ENCODE data around the gene FAAH. TPM values are rescaled to one million over a fixed set of nuclear protein-coding genes. Genes with fewer than 3 reads are reported as not detected.
A peak's percentile ranks its signal among the peaks of the same experiment; 100 is the strongest.

FAAH gene
- total RNA-seq, 2 experiments from 2014 or later: 3.6 to 3.9 TPM

- Mint-ChIP-seq H3K36me3 (ENCODE audit: low read depth) (no peaks in the 10 kb centered on the region), H3K27me3 (ENCODE audit: low read depth) (no peaks in the 10 kb centered on the region), H3K27ac (no peak overlapping the region), H3K4me1 (ENCODE audit: low read depth) (peaks cover 2% of the 10 kb centered on the region), H3K4me3 (no peak overlapping the region), H3K9me3 (ENCODE audit: insufficient read depth) (no peaks in the 10 kb centered on the region)
- ATAC-seq (no peak), DNase-seq (peak; percentile 24)
- ChIA-PET CTCF (interaction anchor here (1.0 to 1.3 kb wide), 2 partner anchors 27 to 117 kb away, joined by 3 to 4 read pairs; no protein-coding TSS in a partner anchor), POLR2A (no interaction called here)
Observed at GRCh38 chr1:46411601-46412341, 17.7 kb downstream of the FAAH start.

GRCh38 chr1:46412893-46413595 lies 18.9 kb downstream of the FAAH start:
- H3K27ac Mint-ChIP-seq: no peak overlapping the region
- no peaks in the 10 kb centered on the region for H3K36me3 Mint-ChIP-seq (ENCODE audit: low read depth)
- H3K4me1 Mint-ChIP-seq (ENCODE audit: low read depth): no peaks in the 10 kb centered on the region
- ATAC-seq (no peak), DNase-seq (no peak)
- H3K9me3 Mint-ChIP-seq (ENCODE audit: insufficient read depth): no peaks in the 10 kb centered on the region
- no peaks in the 10 kb centered on the region for H3K27me3 Mint-ChIP-seq (ENCODE audit: low read depth)
- ChIA-PET CTCF (interaction anchor here (2.1 kb wide), 1 partner anchor 29 kb away, joined by 6 read pairs; no protein-coding TSS in a partner anchor), POLR2A (no interaction called here)
- H3K4me3 Mint-ChIP-seq: no peak overlapping the region

GRCh38 chr1:46413596-46413985 lies 19.5 kb downstream of the FAAH start:
- peak; percentile 66 for ATAC-seq
- Mint-ChIP-seq H3K36me3 (ENCODE audit: low read depth) (no peaks in the 10 kb centered on the region), H3K4me1 (ENCODE audit: low read depth) (no peaks in the 10 kb centered on the region), H3K4me3 (no peak overlapping the region), H3K27ac (no peak overlapping the region), H3K27me3 (ENCODE audit: low read depth) (no peaks in the 10 kb centered on the region), H3K9me3 (ENCODE audit: insufficient read depth) (no peaks in the 10 kb centered on the region)
- POLR2A ChIA-PET: no interaction called here
- CTCF ChIA-PET: interaction anchor here (1.0 to 2.1 kb wide), 2 partner anchors 28 to 113 kb away, joined by 3 to 6 read pairs; no protein-coding TSS in a partner anchor
- DNase-seq: peak; percentile 45

- DNase-seq (no peak), ATAC-seq (no peak)
- CTCF ChIA-PET: no interaction called here
- Mint-ChIP-seq H3K4me1 (ENCODE audit: low read depth) (no peaks in the 10 kb centered on the region), H3K27ac (no peak overlapping the region), H3K4me3 (no peak overlapping the region), H3K27me3 (ENCODE audit: low read depth) (peaks cover 2% of the 10 kb centered on the region), H3K9me3 (ENCODE audit: insufficient read depth) (no peaks in the 10 kb centered on the region), H3K36me3 (ENCODE audit: low read depth) (no peaks in the 10 kb centered on the region)
- POLR2A ChIA-PET: no interaction called here
Observed at GRCh38 chr1:46415514-46415913, 21.4 kb downstream of the FAAH start.

GRCh38 chr1:46418976-46419375 lies 24.9 kb downstream of the FAAH start:
- ChIA-PET POLR2A (no interaction called here), CTCF (no interaction called here)
- ATAC-seq (no peak), DNase-seq (no peak)
- Mint-ChIP-seq H3K27me3 (ENCODE audit: low read depth) (peaks cover 9% of the 10 kb centered on the region), H3K36me3 (ENCODE audit: low read depth) (no peaks in the 10 kb centered on the region), H3K4me3 (no peak overlapping the region), H3K9me3 (ENCODE audit: insufficient read depth) (no peaks in the 10 kb centered on the region), H3K27ac (no peak overlapping the region), H3K4me1 (ENCODE audit: low read depth) (peaks cover 4% of the 10 kb centered on the region)

- POLR2A ChIA-PET: no interaction called here
Observed at GRCh38 chr1:46420533-46420915, 26.4 kb downstream of the FAAH start.

GRCh38 chr1:46421739-46422138 lies 27.6 kb downstream of the FAAH start:
- DNase-seq: no peak
- Mint-ChIP-seq H3K36me3 (ENCODE audit: low read depth) (no peaks in the 10 kb centered on the region), H3K9me3 (ENCODE audit: insufficient read depth) (no peaks in the 10 kb centered on the region), H3K27me3 (ENCODE audit: low read depth) (peaks cover 9% of the 10 kb centered on the region), H3K4me1 (ENCODE audit: low read depth) (peaks cover 4% of the 10 kb centered on the region), H3K27ac (no peak overlapping the region), H3K4me3 (no peak overlapping the region)
- ChIA-PET POLR2A (no interaction called here), CTCF (interaction anchor here (1.0 to 2.3 kb wide), 2 partner anchors 15 to 26 kb away, joined by 3 to 5 read pairs; no protein-coding TSS in a partner anchor)
- no peak for ATAC-seq

More at GRCh38 chr1:46420533-46420915, 26.4 kb downstream of the FAAH start:
- peaks cover 9% of the 10 kb centered on the region for H3K27me3 Mint-ChIP-seq (ENCODE audit: low read depth)
- CTCF ChIA-PET: interaction anchor here (2.3 kb wide), 1 partner anchor 27 kb away, joined by 5 read pairs; no protein-coding TSS in a partner anchor
- no peak overlapping the region for H3K27ac Mint-ChIP-seq
- DNase-seq (no peak), ATAC-seq (no peak)
- H3K4me1 Mint-ChIP-seq (ENCODE audit: low read depth): peaks cover 4% of the 10 kb centered on the region
- no peaks in the 10 kb centered on the region for H3K9me3 Mint-ChIP-seq (ENCODE audit: insufficient read depth)
- no peak overlapping the region for H3K4me3 Mint-ChIP-seq
- no peaks in the 10 kb centered on the region for H3K36me3 Mint-ChIP-seq (ENCODE audit: low read depth)

- H3K27ac Mint-ChIP-seq: peak overlapping the region; percentile 56
- CTCF ChIA-PET: interaction anchor here (1.0 to 2.3 kb wide), 2 partner anchors 16 to 25 kb away, joined by 3 to 5 read pairs; no protein-coding TSS in a partner anchor
- POLR2A ChIA-PET: no interaction called here
- H3K27me3 Mint-ChIP-seq (ENCODE audit: low read depth): peaks cover 10% of the 10 kb centered on the region
- no peaks in the 10 kb centered on the region for H3K36me3 Mint-ChIP-seq (ENCODE audit: low read depth)
- DNase-seq: no peak
- peaks cover 4% of the 10 kb centered on the region for H3K4me1 Mint-ChIP-seq (ENCODE audit: low read depth)
- H3K4me3 Mint-ChIP-seq: no peak overlapping the region
- ATAC-seq: no peak
- no peaks in the 10 kb centered on the region for H3K9me3 Mint-ChIP-seq (ENCODE audit: insufficient read depth)
Observed at GRCh38 chr1:46422261-46422871, 28.2 kb downstream of the FAAH start.

GRCh38 chr1:46423574-46424240 lies 29.6 kb downstream of the FAAH start:
- Mint-ChIP-seq H3K4me1 (ENCODE audit: low read depth) (peaks cover 4% of the 10 kb centered on the region), H3K4me3 (no peak overlapping the region), H3K27me3 (ENCODE audit: low read depth) (peaks cover 16% of the 10 kb centered on the region), H3K27ac (no peak overlapping the region), H3K9me3 (ENCODE audit: insufficient read depth) (no peaks in the 10 kb centered on the region), H3K36me3 (ENCODE audit: low read depth) (no peaks in the 10 kb centered on the region)
- POLR2A ChIA-PET: no interaction called here
- DNase-seq (no peak), ATAC-seq (no peak)
- CTCF ChIA-PET: no interaction called here

GRCh38 chr1:46424730-46425129 lies 30.6 kb downstream of the FAAH start:
- DNase-seq (no peak), ATAC-seq (no peak)
- Mint-ChIP-seq H3K27me3 (ENCODE audit: low read depth) (peaks cover 14% of the 10 kb centered on the region), H3K36me3 (ENCODE audit: low read depth) (no peaks in the 10 kb centered on the region), H3K9me3 (ENCODE audit: insufficient read depth) (no peaks in the 10 kb centered on the region), H3K27ac (no peak overlapping the region), H3K4me1 (ENCODE audit: low read depth) (peaks cover 4% of the 10 kb centered on the region), H3K4me3 (no peak overlapping the region)
- ChIA-PET CTCF (interaction anchor here (1.0 kb wide), 1 partner anchor 9 kb away, joined by 3 read pairs; no protein-coding TSS in a partner anchor), POLR2A (no interaction called here)

GRCh38 chr1:46425726-46426125 lies 31.6 kb downstream of the FAAH start:
- ChIA-PET POLR2A (no interaction called here), CTCF (interaction anchor here (2.5 kb wide), 1 partner anchor 21 kb away, joined by 8 read pairs; no protein-coding TSS in a partner anchor)
- Mint-ChIP-seq H3K27ac (no peak overlapping the region), H3K27me3 (ENCODE audit: low read depth) (peaks cover 14% of the 10 kb centered on the region), H3K9me3 (ENCODE audit: insufficient read depth) (no peaks in the 10 kb centered on the region), H3K4me3 (no peak overlapping the region), H3K36me3 (ENCODE audit: low read depth) (no peaks in the 10 kb centered on the region), H3K4me1 (ENCODE audit: low read depth) (peaks cover 4% of the 10 kb centered on the region)
- ATAC-seq: no peak
- no peak for DNase-seq
